H1 (cell line): Measurements from ENCODE around the gene TSHZ2. TPM values are rescaled to one million over a fixed set of nuclear protein-coding genes. Genes with fewer than 3 reads are reported as not detected.

Experiments
- BACH1 ChIP-seq: IDR thresholded peaks from 2 replicates; pipeline ENCODE4 v1.6.1; 2012; ENCODE audit warnings: low read length, improper control_type of control experiment
- CHD7 ChIP-seq: fragments of 300-600 bp; sonication (generic); IDR thresholded peaks from 2 replicates; pipeline ENCODE4 v1.7.1; 2012; ENCODE audit warnings: low read length, moderate library complexity, mild to moderate bottlenecking, inconsistent platforms; ENCODE audit not compliant: insufficient replicate concordance
- CREB1 ChIP-seq: IDR thresholded peaks from 2 replicates; pipeline ENCODE4 v1.6.1; 2012; ENCODE audit warnings: inconsistent platforms
- JUN ChIP-seq: IDR thresholded peaks from 2 replicates; pipeline ENCODE4 v1.6.1; 2011; ENCODE audit warnings: low read depth, mild to moderate bottlenecking, improper control_type of control experiment, low read length
- NANOG ChIP-seq: IDR thresholded peaks from 2 replicates; pipeline ENCODE4 v1.6.1; 2011; ENCODE audit warnings: low read length, low read depth, mild to moderate bottlenecking, inconsistent platforms; ENCODE audit not compliant: insufficient read depth, poor library complexity, severe bottlenecking
- RBBP5 ChIP-seq: IDR thresholded peaks from 2 replicates; pipeline ENCODE4 v1.7.1; 2012; ENCODE audit warnings: low read depth, mild to moderate bottlenecking, inconsistent platforms, low read length, moderate library complexity, borderline replicate concordance
- RNF2 ChIP-seq: fragments of 200-900, 300-1000 bp; sonication (generic); IDR thresholded peaks from 2 replicates; pipeline ENCODE4 v1.7.1; 2016; ENCODE audit warnings: borderline replicate concordance, low read depth, mild to moderate bottlenecking, antibody characterized with exemption, low read length; ENCODE audit not compliant: poor library complexity, severe bottlenecking; ENCODE audit errors: missing control alignments
- SP1 ChIP-seq: IDR thresholded peaks from 2 replicates; pipeline ENCODE4 v1.6.1; 2011; ENCODE audit warnings: low read depth, low read length
- TAF7 ChIP-seq: optimal IDR thresholded peaks from 2 replicates; pipeline ENCODE3; 2011; ENCODE audit warnings: low read depth, mild to moderate bottlenecking, inconsistent platforms, low read length, moderate library complexity, borderline replicate concordance
- polyA plus RNA-seq, 7 experiments: library from polyadenylated mRNA; depleted of rRNA in 3 of 7; stranded (reverse) in 5 of 7; unstranded in 2 of 7; fragments of >200 nt in 5 of 7; fragments of 200-250 nt in 2 of 7; gene quantifications; 1 replicate in 5 of 7; 2 replicates in 1 of 7; 4 replicates in 1 of 7; pipeline versions ENCODE4 v1.2.1 to v1.2.3, GENCODE V29; 2011 to 2013; ENCODE audit warnings: missing spikeins in 2 of 7, mixed read lengths in 2 of 7
- total RNA-seq: library from RNA; stranded (reverse); fragmentation: NEBNext Ultra II Directional; extraction: Animal tissue kit (Norgen Biotek cat#: 25700); gene quantifications from 2 replicates; pipeline ENCODE4 v1.2.1, GENCODE V29; 2021

The TSHZ2 gene
- total and polyA plus RNA-seq, 2 of the 8 experiments (the other 6 are each of a cell fraction or from before 2014, with no cell fraction given), result 0.14 to 0.30 TPM

GRCh38 chr20:53222416-53222815, 250.3 kb downstream of the TSHZ2 start (continued):
- TF ChIP-seq CHD7 (no peak), JUN (no peak), NANOG (no peak), CREB1 (no peak), RBBP5 (no peak), RNF2 (no peak), TAF7 (no peak), SP1 (no peak), BACH1 (no peak)
